Prostate gland (tissue), 2 donors: ENCODE data around the gene L3MBTL1. TPM values are rescaled to one million over a fixed set of nuclear protein-coding genes. Genes with fewer than 3 reads are reported as not detected.

Experiments
- DNase-seq: peaks from one replicate; pipeline ENCODE4 v3.0.0-alpha.2; 2019; ENCODE audit warnings: low spot score
- H3K27ac ChIP-seq, 2 donors: fragments of 200-600 bp; sonication (generic); 2 replicates each; pipeline ENCODE4 v1.5.1; 2017 to 2019
- H3K27me3 ChIP-seq: fragments of 200-600 bp; sonication (generic); replicated peaks from 2 replicates; pipeline ENCODE4 v1.5.1; 2019; ENCODE audit not compliant: insufficient read depth
- H3K36me3 ChIP-seq, 2 donors: fragments of 200-600 bp; sonication (generic); 1 replicate in 1 of 2; 2 replicates in 1 of 2; pipeline versions ENCODE4 v1.5.1 to v1.8.1; 2017 to 2019
- H3K4me1 ChIP-seq: fragments of 200-600 bp; sonication (generic); replicated peaks from 2 replicates; pipeline ENCODE4 v1.5.1; 2019
- H3K4me3 ChIP-seq, 2 donors: fragments of 200-600 bp; sonication (generic); 2 replicates each; pipeline ENCODE4 v1.5.1; 2017 to 2019
- H3K9me3 ChIP-seq: fragments of 200-600 bp; sonication (generic); 2 replicates; pipeline ENCODE4 v1.5.1; 2017
- POLR2A ChIP-seq: fragments of 450-650 bp; IDR thresholded peaks from one replicate; pipeline ENCODE4 v1.6.1; 2016; ENCODE audit warnings: antibody characterized with exemption, mild to moderate bottlenecking
- POLR2AphosphoS5 ChIP-seq: sonication (generic); formaldehyde crosslinking; IDR thresholded peaks from one replicate; pipeline ENCODE4 v1.6.1; 2017; ENCODE audit warnings: antibody characterized with exemption
- WGBS: methylation state at CpG from one replicate; pipeline ENCODE4 v1.1.5; 2018; 5-methylcytosine and 5-hydroxymethylcytosine counted together
- intact Hi-C: fragments of 100-400 bp; cut with DNase I; formaldehyde crosslinking; loops from one replicate; pipeline ENCODE4 v1.14.2; 2022
- total RNA-seq, 2 donors: library from RNA; depleted of rRNA; stranded (reverse); fragments of >200 nt; gene quantifications; one replicate each; pipeline ENCODE4 v1.1.0, GENCODE V29; 2016
- TF ChIP-seq, protein P1 (sequence below), 4 experiments: fragments of 200-600 bp in 2 of 4; fragments of 450-650 bp in 2 of 4; sonication (generic) in 2 of 4; IDR thresholded peaks; 1 replicate in 3 of 4; 2 replicates in 1 of 4; pipeline ENCODE4 v1.5.1; 2016 to 2019; ENCODE audit warnings: antibody characterized with exemption in 4 of 4, mild to moderate bottlenecking in 2 of 4, moderate library complexity in 2 of 4

Gene L3MBTL1
- total RNA-seq, 2 donors from 2014 or later, result 10.2 to 38.8 TPM

DNA sequence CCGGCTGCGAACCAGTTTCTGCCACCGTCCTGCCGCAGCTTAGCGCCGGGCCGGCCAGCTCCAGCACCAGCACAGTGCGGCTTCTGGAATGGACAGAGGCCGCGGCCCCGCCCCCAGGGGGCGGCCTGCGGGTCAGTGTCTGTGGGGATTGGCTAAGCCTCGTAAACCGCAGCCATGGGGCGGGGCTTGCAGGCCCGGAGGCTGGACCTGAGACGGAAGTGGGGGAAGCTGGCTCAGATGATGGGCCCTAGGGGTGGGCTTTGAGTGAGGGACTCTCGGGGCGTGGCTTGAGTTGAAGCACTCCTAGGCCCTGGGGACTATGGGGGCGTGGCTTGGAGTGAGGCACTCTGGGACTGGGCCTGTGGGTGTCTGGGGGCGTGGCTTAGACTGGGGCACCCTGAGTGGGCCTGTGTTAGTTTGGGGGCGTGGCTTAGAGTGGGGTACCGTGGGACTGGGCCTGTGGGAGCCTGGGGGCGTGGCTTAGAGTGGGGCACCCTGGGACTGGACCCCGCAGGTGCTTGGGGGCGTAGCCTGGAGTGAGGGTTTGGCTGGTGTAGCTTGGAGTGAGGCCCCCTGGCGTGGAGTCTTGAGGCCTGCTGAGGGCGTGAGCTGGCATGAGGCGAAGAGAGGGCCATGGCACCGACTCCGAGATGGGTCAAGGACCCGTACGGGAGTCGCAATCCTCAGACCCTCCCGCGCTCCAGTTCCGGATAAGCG, 6.6 kb downstream of the L3MBTL1 start:
- intact Hi-C loops, result no loop called here

GRCh38 chr20:43514648-43514999, 7.1 kb downstream of the L3MBTL1 start:
- no peak for DNase-seq
- Histone ChIP-seq H3K4me3 (peak overlapping the region; percentile 46 to 48), H3K27me3 (no peaks in the 10 kb centered on the region), H3K9me3 (no peaks in the 10 kb centered on the region), H3K4me1 (no peaks in the 10 kb centered on the region), H3K36me3 (no peaks in the 10 kb centered on the region), H3K27ac (peak overlapping the region; percentile 57 to 74)
- intact Hi-C loops, result no loop called here
- WGBS, result 69% methylated on average over 25 of the region's 27 CpGs
- TF ChIP-seq POLR2A, result no peak
- no peak for TF ChIP-seq POLR2AphosphoS5

More for the DNA sequence above, 6.6 kb downstream of the L3MBTL1 start:
- WGBS, result 53% methylated on average over 39 of the region's 39 CpGs
- peak overlapping the region; percentile 57 to 74 for H3K27ac ChIP-seq
- no peaks in the 10 kb centered on the region for H3K36me3 ChIP-seq
- peak; percentile 63 for TF ChIP-seq POLR2AphosphoS5
- TF ChIP-seq POLR2A, result peak; percentile 65
- TF ChIP-seq, protein P1, sequence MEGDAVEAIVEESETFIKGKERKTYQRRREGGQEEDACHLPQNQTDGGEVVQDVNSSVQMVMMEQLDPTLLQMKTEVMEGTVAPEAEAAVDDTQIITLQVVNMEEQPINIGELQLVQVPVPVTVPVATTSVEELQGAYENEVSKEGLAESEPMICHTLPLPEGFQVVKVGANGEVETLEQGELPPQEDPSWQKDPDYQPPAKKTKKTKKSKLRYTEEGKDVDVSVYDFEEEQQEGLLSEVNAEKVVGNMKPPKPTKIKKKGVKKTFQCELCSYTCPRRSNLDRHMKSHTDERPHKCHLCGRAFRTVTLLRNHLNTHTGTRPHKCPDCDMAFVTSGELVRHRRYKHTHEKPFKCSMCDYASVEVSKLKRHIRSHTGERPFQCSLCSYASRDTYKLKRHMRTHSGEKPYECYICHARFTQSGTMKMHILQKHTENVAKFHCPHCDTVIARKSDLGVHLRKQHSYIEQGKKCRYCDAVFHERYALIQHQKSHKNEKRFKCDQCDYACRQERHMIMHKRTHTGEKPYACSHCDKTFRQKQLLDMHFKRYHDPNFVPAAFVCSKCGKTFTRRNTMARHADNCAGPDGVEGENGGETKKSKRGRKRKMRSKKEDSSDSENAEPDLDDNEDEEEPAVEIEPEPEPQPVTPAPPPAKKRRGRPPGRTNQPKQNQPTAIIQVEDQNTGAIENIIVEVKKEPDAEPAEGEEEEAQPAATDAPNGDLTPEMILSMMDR (IDR thresholded peaks at IDR 0.05), result peak in 2 of 4 experiments; percentile 27 to 38
- H3K4me1 ChIP-seq, result no peaks in the 10 kb centered on the region
- H3K27me3 ChIP-seq, result no peaks in the 10 kb centered on the region
- H3K4me3 ChIP-seq, result peak overlapping the region; percentile 46 to 48
- peak; percentile 97 for DNase-seq
- no peaks in the 10 kb centered on the region for H3K9me3 ChIP-seq

- no peak overlapping the region for H3K27ac ChIP-seq
- H3K27me3 ChIP-seq, result no peaks in the 10 kb centered on the region
- no peak overlapping the region for H3K4me3 ChIP-seq
- no peaks in the 10 kb centered on the region for H3K4me1 ChIP-seq
- H3K9me3 ChIP-seq, result no peaks in the 10 kb centered on the region
- 71% methylated on average over 2 of the region's 2 CpGs for WGBS
- H3K36me3 ChIP-seq, result no peaks in the 10 kb centered on the region
- DNase-seq, result no peak
- intact Hi-C loops, result no loop called here
- no peak for TF ChIP-seq POLR2AphosphoS5
- TF ChIP-seq, protein P1 (IDR thresholded peaks at IDR 0.05), result no peak
These were observed 8.1 kb downstream of the L3MBTL1 start for GRCh38 chr20:43515628-43516027.

GRCh38 chr20:43516251-43516824, 8.8 kb downstream of the L3MBTL1 start:
- DNase-seq, result no peak
- WGBS, result 97% methylated on average over 1 of the region's 1 CpG
- TF ChIP-seq, protein P1 (IDR thresholded peaks at IDR 0.05), result no peak
- TF ChIP-seq POLR2AphosphoS5, result no peak
- no peak for TF ChIP-seq POLR2A
- Histone ChIP-seq H3K27ac (no peak overlapping the region), H3K4me1 (no peaks in the 10 kb centered on the region), H3K36me3 (no peaks in the 10 kb centered on the region), H3K9me3 (no peaks in the 10 kb centered on the region), H3K27me3 (no peaks in the 10 kb centered on the region), H3K4me3 (no peak overlapping the region)
- intact Hi-C loops, result no loop called here

DNA sequence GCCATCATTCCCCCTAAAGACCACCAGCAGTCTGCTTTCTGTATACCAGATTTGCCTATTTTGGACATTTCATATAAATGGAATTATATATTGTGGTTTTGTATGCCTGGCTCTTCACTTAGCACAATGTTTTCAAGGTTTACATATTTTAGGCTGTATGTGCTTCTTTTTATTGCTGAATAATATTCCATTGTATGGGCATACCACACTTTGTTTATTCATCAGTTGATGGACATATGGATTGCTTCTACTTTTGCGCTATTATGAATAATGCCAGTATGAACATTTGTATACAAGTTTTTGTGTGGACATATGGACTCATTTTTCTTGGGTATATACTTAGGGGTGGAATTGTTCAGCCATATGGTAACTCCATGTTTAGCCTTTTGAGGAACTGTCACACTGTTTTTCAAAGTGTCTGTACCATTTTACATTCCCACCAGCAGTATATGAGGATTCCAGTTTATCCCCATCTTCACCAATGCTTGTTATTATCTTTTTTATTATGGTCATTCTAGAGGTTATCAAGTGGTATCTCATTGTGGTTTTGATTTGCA, 12.7 kb downstream of the L3MBTL1 start:
- no peaks in the 10 kb centered on the region for H3K36me3 ChIP-seq
- WGBS, result 100% methylated on average over 1 of the region's 1 CpG
- no peak for DNase-seq
- H3K27ac ChIP-seq, result no peak overlapping the region
- no peaks in the 10 kb centered on the region for H3K27me3 ChIP-seq
- H3K9me3 ChIP-seq, result no peaks in the 10 kb centered on the region
- no peaks in the 10 kb centered on the region for H3K4me1 ChIP-seq
- no peak overlapping the region for H3K4me3 ChIP-seq
- TF ChIP-seq, protein P1 (IDR thresholded peaks at IDR 0.05), result no peak
- no peak for TF ChIP-seq POLR2A
- no peak for TF ChIP-seq POLR2AphosphoS5
- intact Hi-C loops, result no loop called here
